ENCODE measurements around the gene DUSP15.
"Not testable (repeated sequence)": the region's sequence is repeated elsewhere in the genome, so short reads cannot be mapped to it uniquely, and the experiment has no call there.

Gene DUSP15, protein sequence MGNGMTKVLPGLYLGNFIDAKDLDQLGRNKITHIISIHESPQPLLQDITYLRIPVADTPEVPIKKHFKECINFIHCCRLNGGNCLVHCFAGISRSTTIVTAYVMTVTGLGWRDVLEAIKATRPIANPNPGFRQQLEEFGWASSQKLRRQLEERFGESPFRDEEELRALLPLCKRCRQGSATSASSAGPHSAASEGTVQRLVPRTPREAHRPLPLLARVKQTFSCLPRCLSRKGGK

DNA sequence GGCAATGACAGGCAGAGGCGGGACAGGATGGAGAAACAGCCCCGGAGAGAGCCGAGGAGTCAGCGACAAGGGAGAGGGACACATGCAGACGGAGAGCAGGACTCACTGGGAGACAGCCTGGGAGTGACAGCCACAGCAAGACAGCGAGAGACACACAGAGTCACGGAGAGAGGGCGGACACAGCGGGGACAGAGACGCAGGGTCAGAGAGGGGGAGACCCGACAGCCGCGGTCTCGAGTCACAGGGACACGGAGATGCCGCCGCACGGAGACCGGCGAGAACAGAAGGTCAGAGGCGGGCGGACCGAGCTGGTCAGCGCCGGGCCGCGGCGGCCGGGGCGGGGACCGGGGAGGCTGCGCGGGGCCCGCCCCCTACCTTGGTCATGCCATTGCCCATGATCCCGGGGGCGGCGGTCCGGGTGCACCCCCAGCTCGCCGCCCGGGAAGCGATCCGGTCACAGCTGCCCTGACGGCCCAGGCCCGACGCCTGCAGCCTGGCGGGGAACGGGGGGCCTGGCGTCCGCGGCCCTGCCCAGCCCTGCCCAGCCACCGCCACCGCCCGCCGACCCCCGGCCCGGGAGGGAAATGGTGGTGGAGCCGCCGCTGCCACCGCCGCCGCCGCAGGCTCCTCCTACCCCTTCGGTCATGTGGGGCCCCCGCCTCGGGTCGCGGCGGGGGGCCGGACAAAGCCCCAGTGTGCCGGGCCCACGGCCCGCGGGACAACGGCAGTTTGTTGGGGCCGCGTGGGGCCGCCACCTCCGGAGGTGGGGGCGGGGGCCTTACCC is at the start of gene DUSP15, which contains the start of gene TTLL9:
TSS of gene DUSP15 (minus strand) at position 586 of the 784 bp plus-strand sequence. CDS start at position 396, 190 bp downstream.
TSS of gene TTLL9 (plus strand) at position 693 of the 784 bp plus-strand sequence. CDS start 493 bp downstream, outside the sequence.
- DNase-seq (ENCODE audit: low spot score), result peak; percentile 52

DNA sequence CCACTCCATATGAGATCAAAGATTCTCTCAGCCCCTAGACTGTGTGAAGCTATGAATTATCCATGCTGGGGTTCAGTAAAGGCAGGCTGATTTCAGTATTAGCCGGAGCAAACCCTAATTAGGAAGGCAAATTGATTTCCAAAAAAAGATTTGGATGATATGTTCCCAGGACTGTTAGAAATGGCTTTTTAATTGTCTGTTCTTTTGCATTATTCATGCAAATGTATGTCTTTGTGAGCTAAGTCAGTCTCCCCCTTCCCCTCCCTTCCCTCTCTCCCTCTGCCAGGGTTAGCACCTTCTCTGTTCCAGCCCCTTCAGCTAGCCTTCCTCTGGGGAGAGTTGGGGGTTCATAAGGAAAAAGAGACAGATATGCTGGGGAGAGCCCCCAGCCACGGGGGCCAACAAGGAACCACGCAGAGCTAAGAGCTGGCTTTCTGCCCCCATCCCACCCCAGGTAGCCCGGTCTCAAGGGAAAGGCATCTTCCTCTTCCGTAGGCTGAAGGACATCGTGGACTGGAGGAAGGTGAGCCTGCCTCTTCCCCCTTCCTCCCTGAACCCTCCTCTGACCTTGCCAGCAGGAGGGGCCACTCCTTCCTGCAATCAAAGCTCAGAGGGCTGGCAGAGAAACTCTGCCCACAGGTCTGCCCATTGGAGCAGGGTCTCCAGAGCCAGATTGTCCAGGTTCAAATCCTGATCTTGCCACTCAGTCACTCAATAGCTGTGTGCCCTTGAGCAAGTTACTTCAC is 49.3 kb upstream of the DUSP15 start:
- no peak for DNase-seq (ENCODE audit: low spot score)

DNA sequence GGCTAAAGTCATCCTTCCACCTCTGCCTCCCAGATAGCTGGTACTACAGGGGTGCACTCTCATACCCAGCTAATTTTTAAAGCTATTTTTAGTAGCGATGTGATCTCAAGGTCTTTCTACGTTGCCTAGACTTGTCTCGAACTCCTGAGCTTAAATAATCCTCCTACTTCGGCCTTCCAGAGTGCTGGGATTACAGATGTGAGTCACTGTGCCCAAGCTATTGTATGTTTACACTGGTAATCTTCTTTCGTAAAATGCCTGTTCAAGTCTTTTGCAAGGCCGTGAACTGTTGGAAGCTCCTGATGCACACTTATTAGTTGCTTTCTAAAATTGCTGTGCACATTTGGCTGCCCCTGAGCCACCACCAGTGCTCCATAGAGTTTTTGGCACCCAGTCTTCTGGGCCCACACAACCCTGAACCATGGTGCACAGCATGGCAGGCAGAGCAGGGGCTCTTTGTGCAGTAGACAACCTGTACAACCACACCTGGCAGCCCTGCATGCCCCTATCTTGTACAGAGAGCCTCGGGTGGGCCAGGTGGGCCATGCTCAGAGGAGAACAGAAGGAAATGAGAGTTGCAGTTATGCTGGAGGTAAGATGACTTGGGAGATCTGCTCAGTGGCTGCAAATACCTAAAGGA is 48.3 kb upstream of the DUSP15 start:
- no peak for DNase-seq (ENCODE audit: low spot score)

DNA sequence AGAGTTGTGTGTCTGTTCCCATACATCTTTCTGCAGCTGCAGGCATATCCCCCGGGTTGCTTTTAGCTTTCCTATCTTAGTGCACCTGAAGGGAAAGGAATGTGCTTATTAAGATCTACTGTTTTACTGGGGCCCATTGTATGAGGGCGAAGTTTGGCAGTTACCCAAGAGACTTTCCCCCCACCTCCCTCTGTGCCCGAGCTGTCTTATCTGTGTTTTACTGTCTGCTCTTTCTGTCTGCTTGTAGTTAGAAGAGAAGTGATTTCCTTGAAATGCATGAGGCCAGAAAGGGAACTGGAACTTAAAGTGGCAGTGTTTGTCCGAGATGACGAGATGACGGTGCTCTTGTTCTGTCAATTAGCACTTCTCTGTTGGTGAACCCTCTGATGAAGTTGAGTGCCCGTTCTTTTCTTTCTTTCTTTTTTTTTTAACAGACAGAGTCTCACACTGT is 47.7 kb upstream of the DUSP15 start:
- DNase-seq (ENCODE audit: low spot score), result not testable (repeated sequence)

DNA sequence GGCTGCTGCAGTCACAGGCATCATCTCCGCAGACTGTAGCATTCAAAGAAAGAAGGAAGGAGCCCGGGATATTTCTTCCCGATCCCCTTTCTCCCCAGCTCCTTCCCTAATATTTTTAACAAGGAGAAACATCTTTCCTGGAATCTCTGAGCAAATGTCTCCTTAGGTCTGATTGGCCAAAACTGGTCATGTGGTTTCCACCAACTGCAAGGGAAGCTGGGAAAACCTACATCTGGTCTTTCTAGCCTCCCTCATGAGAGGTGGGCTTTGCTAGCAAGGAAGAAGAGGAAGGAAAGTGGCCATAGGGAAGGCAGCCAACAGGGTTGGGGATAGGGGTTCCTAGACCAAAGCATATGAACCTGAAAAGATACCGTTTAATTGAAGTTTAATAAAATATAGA is 46.4 kb upstream of the DUSP15 start:
- no peak for DNase-seq (ENCODE audit: low spot score)

DNA sequence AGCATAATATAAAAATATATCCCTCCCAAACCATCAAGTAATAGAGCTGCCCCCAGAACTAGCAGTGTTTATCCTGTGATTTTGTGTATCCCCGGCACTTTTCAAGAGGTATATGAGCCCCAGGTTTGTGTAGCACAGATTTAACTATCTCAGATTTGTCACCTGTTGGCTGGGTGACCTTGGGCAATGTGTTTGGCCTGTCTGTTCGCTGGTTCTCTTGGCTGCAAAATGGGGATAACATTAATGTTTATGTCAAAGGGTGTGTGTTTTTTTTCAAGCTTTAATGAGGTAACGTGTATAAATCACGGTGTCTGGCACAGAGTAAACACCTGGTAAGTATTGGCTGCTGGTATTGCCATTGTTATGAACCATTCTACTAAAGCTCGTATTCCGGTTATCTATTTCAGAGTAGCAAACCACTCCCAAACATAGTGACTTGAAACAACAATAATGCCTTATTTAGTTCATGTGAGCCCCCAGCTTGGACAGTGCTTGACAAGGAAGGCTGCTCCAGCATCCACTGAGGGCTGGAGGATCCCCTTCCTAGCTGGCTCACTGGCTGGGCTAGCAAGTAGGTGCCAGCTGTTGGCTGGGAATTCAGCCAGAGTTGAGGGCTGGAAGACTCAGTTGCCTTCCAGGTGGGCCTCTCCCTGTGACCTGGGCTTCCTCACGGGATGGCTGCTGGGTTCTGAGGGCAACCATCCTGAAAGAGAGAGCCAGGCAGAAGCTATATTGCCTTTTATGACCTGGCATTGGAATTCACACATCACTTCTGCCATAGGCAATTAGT is 45.4 kb upstream of the DUSP15 start:
- DNase-seq (ENCODE audit: low spot score), result no peak

DNA sequence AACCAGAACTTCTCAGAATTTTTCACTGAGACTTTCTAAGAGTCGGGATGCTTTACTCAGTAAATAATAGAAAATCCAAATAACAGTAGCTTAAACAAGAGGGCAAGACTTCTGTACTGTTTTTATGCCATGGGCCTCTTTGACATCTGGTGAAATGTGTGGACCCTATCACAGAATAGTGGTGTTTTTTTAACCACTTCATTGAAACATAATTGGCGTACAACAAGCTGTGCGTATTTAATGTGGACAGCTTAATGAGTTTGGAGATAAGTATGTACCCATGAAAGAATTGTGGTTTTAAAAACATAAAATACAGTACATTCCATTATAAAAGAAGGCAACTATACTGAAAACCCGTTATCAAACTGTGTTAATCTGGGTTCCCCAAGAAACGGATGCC is 43.8 kb upstream of the DUSP15 start:
- DNase-seq (ENCODE audit: low spot score), result no peak

DNA sequence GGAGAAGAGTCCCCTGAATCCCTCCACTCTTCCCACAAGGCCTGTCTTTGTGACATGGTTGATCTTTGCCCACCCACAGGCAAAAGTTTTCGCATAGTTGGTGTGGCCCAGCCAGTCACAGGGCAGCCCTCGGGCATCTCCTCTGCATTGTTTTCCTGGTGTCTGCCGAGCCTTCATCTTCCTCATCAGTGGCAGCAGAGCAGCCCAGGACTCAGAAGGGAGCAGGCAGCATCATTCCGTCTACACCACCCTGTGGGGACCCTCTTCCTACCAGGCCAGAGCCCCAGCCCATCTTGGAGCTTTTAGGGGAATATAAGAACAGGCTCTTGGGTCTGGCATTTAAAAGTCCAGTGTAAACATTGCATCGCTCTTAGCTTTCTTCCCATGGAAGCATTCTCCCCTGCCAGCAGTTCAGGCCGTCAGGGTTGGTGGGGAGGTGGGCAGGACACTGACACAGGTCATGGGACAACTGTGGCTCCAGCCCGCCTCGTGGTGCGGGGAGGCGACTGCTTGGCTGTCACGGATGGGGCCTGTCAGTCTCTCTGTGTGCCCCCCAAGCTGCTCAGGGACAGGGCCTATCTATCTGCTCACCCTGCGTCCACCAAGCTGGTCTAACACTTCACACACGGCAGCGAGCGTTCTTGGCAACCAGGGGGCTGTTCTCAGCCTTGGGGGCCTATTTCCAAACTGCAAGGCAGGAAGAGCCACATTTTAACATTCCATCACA is 43.3 kb upstream of the DUSP15 start:
- DNase-seq (ENCODE audit: low spot score), result no peak

DNA sequence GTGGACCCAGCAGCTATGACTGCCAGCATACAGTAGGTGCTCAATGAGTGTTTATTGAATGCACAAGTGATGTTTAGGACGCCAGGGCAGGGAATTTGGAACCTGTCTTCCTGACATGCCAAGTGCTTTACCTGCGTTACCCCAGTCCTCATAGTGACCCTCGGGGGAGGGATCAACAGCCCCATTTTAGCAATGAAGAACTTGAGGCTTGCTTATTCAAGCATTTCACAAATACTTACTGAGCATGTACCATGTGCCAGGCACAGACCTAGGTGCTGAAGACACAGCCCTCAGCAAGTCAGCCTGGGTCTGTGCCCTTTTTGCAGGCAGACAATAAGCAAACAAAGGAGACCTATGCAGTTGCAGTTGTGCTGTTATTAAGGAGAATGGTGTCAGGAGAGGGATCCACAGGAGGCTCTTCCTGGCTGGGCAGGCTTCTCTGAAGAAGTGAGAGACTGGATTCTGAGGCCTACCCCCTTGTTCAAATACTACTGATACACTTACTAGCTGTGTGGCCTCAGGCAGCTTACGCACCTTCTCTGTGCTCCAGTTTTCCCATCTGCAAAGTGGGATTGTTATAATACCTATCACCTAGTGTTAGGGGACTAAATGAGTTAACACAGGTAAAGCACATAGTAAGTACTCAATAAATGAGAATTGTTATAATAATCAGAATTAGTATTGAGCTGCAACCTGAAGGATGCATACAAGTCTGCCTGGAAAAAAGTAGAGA is 39.9 kb upstream of the DUSP15 start:
- DNase-seq (ENCODE audit: low spot score), result no peak

DNA sequence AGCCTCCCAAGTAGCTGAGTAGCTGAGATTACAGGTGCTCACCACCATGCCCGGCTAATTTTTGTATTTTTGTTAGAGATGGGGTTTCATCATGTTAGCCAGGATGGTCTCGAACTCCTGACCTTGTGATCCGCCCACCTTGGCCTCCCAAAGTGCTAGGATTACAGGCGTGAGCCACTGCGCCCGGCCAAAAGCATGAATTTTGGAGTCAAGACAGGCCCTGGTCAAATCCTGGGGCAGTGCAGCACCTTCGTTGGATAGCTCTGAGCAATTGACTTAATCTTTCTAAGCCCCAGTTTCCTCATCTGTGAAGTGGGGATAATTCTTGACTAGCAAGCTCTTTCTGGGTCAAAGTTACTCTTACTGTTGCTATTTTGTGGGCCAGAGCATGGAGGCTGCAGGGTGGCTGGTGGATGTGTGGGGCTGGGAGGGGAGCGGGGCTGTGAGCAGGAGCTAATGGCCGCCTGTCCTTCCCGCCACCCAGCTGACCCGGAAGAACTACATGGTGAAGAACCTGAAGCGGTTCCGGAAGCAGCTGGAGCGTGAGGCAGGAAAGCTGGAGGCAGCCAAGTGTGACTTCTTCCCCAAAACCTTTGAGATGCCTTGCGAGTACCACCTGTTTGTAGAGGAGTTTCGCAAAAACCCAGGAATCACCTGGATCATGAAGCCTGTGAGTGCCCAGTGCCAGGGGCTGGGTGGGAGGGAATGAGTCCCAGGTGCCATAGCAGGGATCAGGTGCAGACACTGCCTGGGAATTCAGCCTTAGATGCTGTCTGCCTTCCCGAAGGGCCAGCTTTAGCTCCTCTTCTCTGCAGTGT is 39.1 kb upstream of the DUSP15 start:
- DNase-seq (ENCODE audit: low spot score), result no peak

DNA sequence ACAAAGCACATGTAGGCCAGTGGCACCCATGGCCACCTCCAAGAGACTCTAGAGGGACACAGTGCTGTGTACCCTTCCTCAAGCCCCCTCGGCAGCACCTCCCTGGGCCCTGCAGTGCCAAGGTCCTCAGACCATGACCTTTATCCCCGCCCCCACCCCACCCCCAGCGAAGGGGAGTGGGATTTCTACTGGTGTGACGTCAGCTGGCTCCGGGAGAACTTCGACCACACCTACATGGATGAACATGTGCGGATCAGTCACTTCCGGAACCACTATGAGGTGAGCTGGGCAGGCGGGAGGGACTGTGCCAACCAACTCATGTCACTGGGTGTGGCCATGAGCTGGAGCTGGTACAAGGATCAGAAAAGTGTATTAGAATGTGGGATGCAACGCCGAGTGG is 38.1 kb upstream of the DUSP15 start:
- DNase-seq (ENCODE audit: low spot score), result no peak

DNA sequence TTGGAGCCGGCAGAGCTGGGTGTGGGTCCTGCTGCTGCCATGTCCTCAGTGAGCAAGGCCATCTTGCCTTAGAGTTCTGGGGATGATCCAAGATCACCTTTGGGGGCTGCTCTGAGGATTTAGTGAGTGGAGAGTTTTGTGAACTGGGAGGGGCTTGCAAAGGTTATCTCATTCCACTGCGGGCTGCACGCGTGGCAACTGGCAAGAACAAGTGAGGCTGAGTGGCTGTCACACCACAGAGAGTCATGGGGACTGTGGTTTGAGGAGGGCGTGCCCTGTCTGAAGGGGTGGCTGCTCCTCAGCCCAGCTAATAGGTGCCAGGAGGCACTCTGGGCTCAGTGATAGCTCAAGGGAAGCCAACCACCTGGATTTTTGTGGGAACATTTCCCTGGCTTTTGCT is 37.7 kb upstream of the DUSP15 start:
- DNase-seq (ENCODE audit: low spot score), result no peak

DNA sequence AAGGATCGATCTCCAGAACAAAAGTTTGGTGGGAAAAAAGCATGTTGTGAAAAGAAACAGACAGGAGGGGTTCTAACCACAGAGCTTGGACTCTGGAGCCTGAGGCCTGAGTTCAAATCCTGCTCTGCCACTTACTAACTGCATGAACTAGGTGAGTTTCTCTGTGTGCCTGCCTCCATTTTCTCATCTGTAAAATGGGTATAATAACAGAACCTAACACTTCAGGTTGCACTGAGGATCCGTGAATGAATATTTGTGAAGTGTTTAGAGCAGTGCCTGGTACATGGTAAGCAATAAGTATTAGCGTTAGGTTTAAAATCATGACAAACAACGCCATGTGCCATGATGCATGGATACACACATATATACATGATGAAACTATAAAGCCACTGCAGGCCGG is 36.7 kb upstream of the DUSP15 start:
- no peak for DNase-seq (ENCODE audit: low spot score)

DNA sequence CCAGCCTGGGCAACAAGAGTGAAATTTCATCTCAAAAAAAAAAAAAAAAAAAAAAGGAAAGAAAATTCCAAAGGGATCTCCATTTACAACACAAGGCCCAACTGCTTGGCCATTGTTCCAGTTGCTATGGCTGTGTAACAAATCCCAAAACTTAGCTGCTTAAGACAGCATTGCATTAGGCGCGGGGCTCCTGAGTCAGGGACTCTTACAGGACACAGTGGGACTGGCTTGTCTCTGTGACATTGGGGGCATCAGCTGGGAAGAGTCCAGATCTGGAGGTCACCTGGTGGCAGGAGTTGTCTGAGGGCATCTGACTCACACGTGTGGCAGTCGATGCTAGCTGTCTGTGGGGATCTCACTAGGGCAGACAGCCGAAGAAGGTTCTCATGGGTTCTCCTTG is 35.7 kb upstream of the DUSP15 start:
- no peak for DNase-seq (ENCODE audit: low spot score)

DNA sequence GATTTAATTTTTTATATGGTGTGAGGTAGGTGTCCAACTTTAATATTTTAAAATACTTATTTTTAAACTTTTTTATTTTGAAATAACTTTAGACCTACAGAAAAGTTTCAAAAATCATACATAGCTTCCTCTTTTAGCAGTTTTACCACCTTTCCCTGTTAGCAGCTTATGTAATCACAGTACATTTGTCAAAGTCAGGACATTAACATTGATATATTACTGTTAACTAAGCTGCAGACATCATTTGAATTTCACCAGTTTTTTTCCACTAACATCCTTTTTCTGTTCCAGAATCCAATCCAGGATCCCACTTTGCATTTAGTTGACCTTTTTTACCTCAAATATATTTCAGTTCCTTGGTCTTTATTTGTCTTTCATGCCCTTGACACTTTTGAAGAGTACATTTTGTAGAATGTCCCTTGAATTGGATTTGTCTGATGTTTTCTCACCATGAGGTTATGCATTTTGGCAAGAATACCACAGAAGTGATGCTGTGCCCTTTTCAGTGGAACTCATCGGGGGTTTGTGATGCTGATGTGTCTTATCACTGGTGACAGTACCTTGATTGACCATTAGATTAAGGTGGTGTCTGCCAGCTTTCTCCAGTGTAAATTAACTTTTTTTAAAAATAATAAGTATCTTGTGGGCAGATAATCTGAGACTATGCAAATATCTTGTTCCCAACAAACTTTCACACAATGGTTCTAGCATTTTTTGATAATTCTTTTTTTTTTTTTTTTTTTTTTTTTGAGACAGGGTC is 33.5 kb upstream of the DUSP15 start:
- no peak for DNase-seq (ENCODE audit: low spot score)

DNA sequence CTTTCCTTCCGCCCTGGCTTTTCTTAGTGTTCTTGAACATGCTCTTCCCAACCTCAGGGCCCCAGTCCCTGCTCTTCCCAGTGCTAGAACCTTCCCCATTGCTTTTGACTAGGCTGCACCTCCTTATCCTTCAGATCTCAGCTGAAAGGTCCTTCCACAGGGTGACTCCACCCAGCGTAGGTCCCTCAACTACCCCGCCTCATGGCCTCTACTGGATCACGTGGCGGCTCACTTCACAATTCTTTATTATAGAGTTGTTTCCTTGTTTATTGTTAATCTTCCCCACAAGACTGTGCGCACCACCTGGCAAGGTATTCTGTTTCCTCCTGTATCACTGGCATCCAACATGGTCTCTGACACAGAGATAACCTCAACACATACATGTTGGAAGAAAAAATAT is 31.3 kb upstream of the DUSP15 start:
- no peak for DNase-seq (ENCODE audit: low spot score)

DNA sequence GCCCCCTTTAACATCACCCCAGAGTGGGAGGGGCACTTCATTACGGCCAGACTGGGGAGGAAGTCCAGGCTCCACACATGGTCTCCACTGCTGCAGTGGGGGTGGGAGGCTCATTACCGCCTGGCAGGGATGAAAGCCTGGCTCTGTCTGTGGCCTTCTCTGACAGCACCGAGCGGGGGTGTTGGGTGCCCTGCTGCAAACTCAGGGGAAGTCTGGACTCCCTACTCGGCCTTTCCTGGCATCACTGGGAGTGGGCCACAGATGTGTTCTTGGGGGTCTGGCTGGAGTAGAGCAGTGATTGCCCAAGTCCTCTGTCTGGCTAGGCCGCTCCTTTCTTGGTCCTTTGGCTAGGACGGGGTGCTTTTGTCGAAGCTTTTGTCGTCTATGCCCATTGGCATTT is 27.2 kb upstream of the DUSP15 start:
- DNase-seq (ENCODE audit: low spot score), result no peak

DNA sequence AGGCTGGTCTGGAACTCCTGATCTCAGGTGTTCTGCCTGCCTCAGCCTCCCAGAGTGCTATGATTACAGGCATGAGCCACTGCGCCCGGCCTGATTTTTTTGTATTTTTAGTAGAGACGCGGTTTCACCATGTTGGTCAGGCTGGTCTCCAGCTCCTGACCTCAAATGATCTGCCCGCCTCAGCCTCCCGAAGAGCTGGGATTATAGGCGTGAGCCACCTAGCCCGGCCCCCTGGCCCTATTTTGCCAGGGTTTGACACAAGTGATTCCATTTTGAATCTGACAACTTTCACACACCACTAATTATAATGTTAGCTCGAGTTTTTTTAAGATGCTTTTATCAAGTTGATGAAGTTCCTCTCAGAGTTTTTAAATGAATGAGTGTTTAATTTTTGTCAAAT is 25.7 kb upstream of the DUSP15 start:
- DNase-seq (ENCODE audit: low spot score), result no peak
